GM06990 (cell line): ENCODE measurements around the gene RAPGEF1.

Experiments used
- DNase-seq: peaks from one replicate; pipeline ENCODE4 v3.0.0-alpha.2; 2011; ENCODE audit not compliant: insufficient read length; ENCODE audit errors: extremely low read depth
- H3K27me3 ChIP-seq: replicated peaks from 2 replicates; pipeline ENCODE4 v1.6.0; 2011; ENCODE audit warnings: low read length; ENCODE audit not compliant: control insufficient read depth, insufficient read depth
- H3K36me3 ChIP-seq: 2 replicates; pipeline ENCODE4 v1.5.1; 2011; ENCODE audit warnings: low read length; ENCODE audit not compliant: control insufficient read depth, insufficient read depth
- H3K4me3 ChIP-seq: replicated peaks from 2 replicates; pipeline ENCODE4 v1.5.1; 2011; ENCODE audit warnings: low read depth, mild to moderate bottlenecking, control low read depth, low read length
- TF ChIP-seq, protein P1 (sequence below): IDR thresholded peaks from 2 replicates; pipeline ENCODE4 v1.5.1; 2011; ENCODE audit warnings: low read length, control low read depth, mild to moderate bottlenecking, inconsistent platforms; ENCODE audit not compliant: insufficient read depth, poor library complexity, severe bottlenecking

Gene RAPGEF1

DNA sequence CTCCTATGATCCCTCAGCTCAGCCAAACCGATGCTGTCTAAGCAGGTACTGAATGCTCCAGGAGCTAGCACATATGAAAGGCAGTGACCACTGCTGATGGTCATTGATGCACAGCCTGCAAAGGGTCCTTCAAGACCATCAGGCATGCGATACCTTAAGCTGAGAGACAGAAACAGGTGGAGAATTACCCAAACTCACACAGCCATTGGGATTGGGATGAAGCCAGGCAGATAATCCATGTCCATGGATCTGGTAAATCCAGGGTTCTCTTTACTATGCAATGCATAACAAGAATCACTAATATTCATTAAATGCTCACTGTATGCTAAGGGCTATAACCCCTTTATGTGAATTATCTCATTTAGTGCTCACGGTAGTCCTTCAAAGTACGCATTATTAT, 36.2 kb downstream of the RAPGEF1 start:
- TF ChIP-seq, protein P1, sequence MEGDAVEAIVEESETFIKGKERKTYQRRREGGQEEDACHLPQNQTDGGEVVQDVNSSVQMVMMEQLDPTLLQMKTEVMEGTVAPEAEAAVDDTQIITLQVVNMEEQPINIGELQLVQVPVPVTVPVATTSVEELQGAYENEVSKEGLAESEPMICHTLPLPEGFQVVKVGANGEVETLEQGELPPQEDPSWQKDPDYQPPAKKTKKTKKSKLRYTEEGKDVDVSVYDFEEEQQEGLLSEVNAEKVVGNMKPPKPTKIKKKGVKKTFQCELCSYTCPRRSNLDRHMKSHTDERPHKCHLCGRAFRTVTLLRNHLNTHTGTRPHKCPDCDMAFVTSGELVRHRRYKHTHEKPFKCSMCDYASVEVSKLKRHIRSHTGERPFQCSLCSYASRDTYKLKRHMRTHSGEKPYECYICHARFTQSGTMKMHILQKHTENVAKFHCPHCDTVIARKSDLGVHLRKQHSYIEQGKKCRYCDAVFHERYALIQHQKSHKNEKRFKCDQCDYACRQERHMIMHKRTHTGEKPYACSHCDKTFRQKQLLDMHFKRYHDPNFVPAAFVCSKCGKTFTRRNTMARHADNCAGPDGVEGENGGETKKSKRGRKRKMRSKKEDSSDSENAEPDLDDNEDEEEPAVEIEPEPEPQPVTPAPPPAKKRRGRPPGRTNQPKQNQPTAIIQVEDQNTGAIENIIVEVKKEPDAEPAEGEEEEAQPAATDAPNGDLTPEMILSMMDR = no peak
- no peak for DNase-seq
- H3K4me3 ChIP-seq = no peak overlapping the region
- no peaks in the 10 kb centered on the region; the same call in none of the 2 replicates for H3K36me3 ChIP-seq
- H3K27me3 ChIP-seq = no peaks in the 10 kb centered on the region

DNA sequence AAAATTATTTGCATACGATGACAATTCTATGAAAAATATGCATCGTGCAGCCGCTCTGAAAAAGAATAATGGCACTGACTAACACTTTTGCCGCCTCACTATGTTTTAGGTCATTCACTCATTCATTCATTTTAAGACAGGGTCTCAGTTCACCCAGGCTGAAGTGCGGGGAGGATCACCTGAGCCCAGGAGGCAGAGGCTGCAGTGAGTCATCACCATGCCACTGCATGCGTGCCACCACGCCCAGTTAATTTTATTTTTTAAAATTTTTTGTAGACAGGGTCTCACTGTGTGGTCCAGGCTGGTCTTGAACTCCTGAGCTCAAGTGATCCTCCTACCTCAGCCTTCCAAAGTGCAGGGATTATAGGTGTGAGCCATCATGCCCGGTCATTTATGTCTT, 37.0 kb downstream of the RAPGEF1 start:
- DNase-seq = no peak
- TF ChIP-seq, protein P1 = no peak
- Histone ChIP-seq H3K36me3 (no peaks in the 10 kb centered on the region; the same call in none of the 2 replicates), H3K4me3 (no peak overlapping the region), H3K27me3 (no peaks in the 10 kb centered on the region)

DNA sequence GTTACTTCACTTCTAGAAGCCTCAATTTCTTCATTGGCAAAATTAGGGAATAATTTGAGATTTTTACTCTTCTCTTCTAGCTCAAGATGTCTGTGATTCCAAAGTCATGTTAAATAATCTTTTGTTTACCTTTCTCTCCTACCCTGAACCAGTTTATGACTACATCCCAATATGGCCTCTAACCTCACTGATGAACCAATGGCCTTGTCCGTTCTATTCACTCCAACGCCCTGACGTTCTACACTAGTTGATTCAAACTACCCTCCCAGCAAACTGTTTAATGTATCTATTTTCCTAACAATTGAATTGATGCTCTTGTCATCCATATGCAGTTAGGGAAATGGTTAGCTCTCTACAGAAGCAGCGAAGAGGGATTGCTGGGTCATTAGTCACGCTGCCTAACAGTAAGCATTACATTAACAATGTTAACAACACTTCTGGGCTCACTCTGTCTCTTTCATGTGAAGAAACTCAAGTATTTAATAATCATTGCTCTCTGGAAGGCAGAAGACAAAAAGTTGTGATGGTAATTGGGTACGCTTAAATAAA, 38.0 kb downstream of the RAPGEF1 start:
- no peak overlapping the region for H3K4me3 ChIP-seq
- no peak for DNase-seq
- no peaks in the 10 kb centered on the region; the same call in none of the 2 replicates for H3K36me3 ChIP-seq
- TF ChIP-seq, protein P1 = no peak
- no peaks in the 10 kb centered on the region for H3K27me3 ChIP-seq

DNA sequence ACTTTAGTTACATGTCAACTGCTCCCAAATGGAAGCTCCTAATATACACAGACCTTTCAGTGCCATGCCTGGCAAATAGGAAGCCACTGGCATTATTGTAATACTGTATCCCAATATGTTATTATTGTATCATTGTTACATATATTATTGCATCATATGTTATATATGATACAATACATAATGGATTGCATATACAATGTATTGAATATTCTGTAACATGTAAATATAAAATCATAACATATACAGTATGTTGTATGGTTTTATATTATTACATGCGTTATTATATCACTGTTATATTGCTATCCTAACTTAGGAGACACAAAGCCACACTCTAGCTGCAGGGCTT, 38.5 kb downstream of the RAPGEF1 start:
- no peak for DNase-seq
- H3K36me3 ChIP-seq = no peaks in the 10 kb centered on the region; the same call in none of the 2 replicates
- no peak overlapping the region for H3K4me3 ChIP-seq
- TF ChIP-seq, protein P1 = no peak
- H3K27me3 ChIP-seq = no peaks in the 10 kb centered on the region

DNA sequence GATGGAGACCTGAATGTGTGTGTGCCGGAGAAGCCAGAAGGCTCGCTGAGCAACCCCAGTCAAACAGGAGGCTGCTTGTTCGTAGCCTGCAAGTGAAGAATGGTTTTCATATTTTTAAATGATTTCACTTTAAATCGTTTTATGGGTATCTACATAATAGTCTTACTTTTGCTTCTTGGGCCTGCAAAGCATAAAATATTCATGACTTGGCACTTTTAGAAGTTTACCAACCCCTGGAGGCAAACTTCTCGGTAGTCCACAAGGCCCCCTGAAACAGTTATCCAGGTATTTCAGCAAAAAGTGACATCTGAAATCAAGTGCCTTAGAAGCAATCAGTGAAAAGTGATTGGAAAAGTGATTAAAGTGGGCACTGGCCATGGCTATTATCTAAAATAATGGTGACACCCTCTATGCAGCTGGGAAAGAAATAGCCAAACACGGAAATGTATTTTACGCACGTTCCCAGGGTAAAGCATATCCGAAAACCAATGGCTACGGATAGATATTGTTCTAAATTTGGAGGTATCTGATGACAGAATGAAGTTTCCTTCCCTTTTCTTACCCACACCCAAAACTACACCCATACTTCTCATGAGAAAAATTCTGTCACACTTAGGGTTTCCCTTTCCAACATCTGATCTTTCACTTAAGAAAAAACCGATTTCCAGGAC, 39.0 kb downstream of the RAPGEF1 start:
- Histone ChIP-seq H3K4me3 (no peak overlapping the region), H3K27me3 (no peaks in the 10 kb centered on the region), H3K36me3 (no peaks in the 10 kb centered on the region; the same call in none of the 2 replicates)
- DNase-seq = no peak
- TF ChIP-seq, protein P1 = no peak
